Keratinocyte (primary cell): ENCODE measurements around the gene CWC27. TPM values are rescaled to one million over a fixed set of nuclear protein-coding genes. Genes with fewer than 3 reads are reported as not detected.

Source experiments
- DNase-seq: peaks from one replicate; pipeline ENCODE4 v3.0.0-alpha.2; 2011; ENCODE audit warnings: low read depth, missing footprints, low spot score
- FAIRE-seq: peaks from 2 replicates; lab custom pipeline; 2011; peaks lifted over from hg19 to GRCh38; lab: Jason Lieb, UNC
- H2AFZ ChIP-seq: 2 replicates; pipeline ENCODE4 v1.6.0; 2012; ENCODE audit warnings: low read length, control low read depth, inconsistent platforms; ENCODE audit not compliant: control insufficient read depth
- H3K27ac ChIP-seq: 2 replicates; pipeline ENCODE4 v1.5.1; 2011; ENCODE audit warnings: low read length; ENCODE audit not compliant: control insufficient read depth, insufficient read depth
- H3K27me3 ChIP-seq: 3 replicates; pipeline ENCODE4 v1.6.0; 2011; ENCODE audit warnings: low read length; ENCODE audit not compliant: control insufficient read depth, insufficient read depth; ENCODE audit errors: extremely low read depth
- H3K36me3 ChIP-seq, 2 experiments: 2 replicates in 1 of 2; 3 replicates in 1 of 2; pipeline ENCODE4 v1.5.1; 2011; ENCODE audit warnings: low read length in 2 of 2, mild to moderate bottlenecking in 1 of 2; ENCODE audit not compliant: control insufficient read depth in 2 of 2, insufficient read depth in 2 of 2; ENCODE audit errors: extremely low read depth in 1 of 2
- H3K4me1 ChIP-seq: 3 replicates; pipeline ENCODE4 v1.5.1; 2011; ENCODE audit warnings: low read length; ENCODE audit not compliant: control insufficient read depth, insufficient read depth; ENCODE audit errors: extremely low read depth
- H3K4me2 ChIP-seq: 3 replicates; pipeline ENCODE4 v1.6.0; 2011; ENCODE audit warnings: low read depth, low read length; ENCODE audit not compliant: control insufficient read depth, insufficient read depth; ENCODE audit errors: extremely low read depth
- H3K4me3 ChIP-seq, 3 experiments: fragments of 200-600 bp in 1 of 3; sonication (generic) in 1 of 3; 2 replicates in 2 of 3; 3 replicates in 1 of 3; pipeline ENCODE4 v1.5.1; 2011 to 2016; ENCODE audit warnings: low read length in 3 of 3, mild to moderate bottlenecking in 3 of 3, control low read depth in 2 of 3, inconsistent platforms in 1 of 3, low read depth in 1 of 3, mixed read lengths in 1 of 3, mixed run types in 1 of 3, moderate library complexity in 1 of 3; ENCODE audit not compliant: control insufficient read depth in 2 of 3, insufficient read depth in 2 of 3; ENCODE audit errors: extremely low read depth in 1 of 3
- H3K79me2 ChIP-seq: 2 replicates; pipeline ENCODE4 v1.6.0; 2012; ENCODE audit warnings: low read length; ENCODE audit not compliant: control insufficient read depth, insufficient read depth
- H3K9ac ChIP-seq: 3 replicates; pipeline ENCODE4 v1.6.0; 2011; ENCODE audit warnings: low read length; ENCODE audit not compliant: control insufficient read depth, insufficient read depth; ENCODE audit errors: extremely low read depth
- H3K9me1 ChIP-seq: 3 replicates; pipeline ENCODE4 v1.6.0; 2011; ENCODE audit warnings: low read length; ENCODE audit not compliant: control insufficient read depth, insufficient read depth; ENCODE audit errors: extremely low read depth
- H3K9me3 ChIP-seq: 2 replicates; pipeline ENCODE4 v1.5.1; 2012; ENCODE audit warnings: low read depth, low read length; ENCODE audit not compliant: control insufficient read depth
- H4K20me1 ChIP-seq: 3 replicates; pipeline ENCODE4 v1.6.0; 2011; ENCODE audit warnings: low read length; ENCODE audit not compliant: control insufficient read depth, insufficient read depth; ENCODE audit errors: extremely low read depth
- CTCF ChIP-seq, 3 experiments: IDR thresholded peaks in 1 of 3; conservative IDR thresholded peaks in 1 of 3; optimal IDR thresholded peaks in 1 of 3; 2 replicates in 2 of 3; 3 replicates in 1 of 3; pipeline versions ENCODE3 to v1.5.1; 2011; ENCODE audit warnings: low read length in 3 of 3, mild to moderate bottlenecking in 3 of 3, moderate library complexity in 2 of 3, control low read depth in 1 of 3, inconsistent platforms in 1 of 3; ENCODE audit not compliant: insufficient read depth in 2 of 3; ENCODE audit errors: extremely low read depth in 1 of 3
- EZH2 ChIP-seq: IDR thresholded peaks from one replicate; pipeline ENCODE4 v1.6.1; 2012; ENCODE audit warnings: inconsistent platforms, mild to moderate bottlenecking, low read length, moderate library complexity
- dilution Hi-C: fragments of 300-500 bp; cut with MboI; formaldehyde crosslinking; loops from one replicate; pipeline ENCODE4 v1.7.0; 2020; ENCODE audit warnings: low sequenced_read_pairs; ENCODE audit not compliant: extremely low pct_ligation_motif_present
- polyA plus RNA-seq, 5 experiments: library from polyadenylated mRNA; depleted of rRNA in 3 of 5; stranded (reverse) in 3 of 5; stranded (forward) in 1 of 5; unstranded in 1 of 5; fragments of >200 nt; gene quantifications; 1 replicate in 1 of 5; 2 replicates in 3 of 5; 3 replicates in 1 of 5; pipeline versions ENCODE4 v1.2.1 to v1.2.3, GENCODE V29; 2011 to 2012; ENCODE audit warnings: missing spikeins in 2 of 5, low read depth in 1 of 5, low replicate concordance in 1 of 5

Gene CWC27
- polyA plus RNA-seq, 1 donor (not counting 4 experiments of a cell fraction or from before 2014, with no cell fraction given): 31.8 TPM

GRCh38 chr5:64952951-64953673, 184.4 kb downstream of the CWC27 start:
- no peak for TF ChIP-seq CTCF (optimal IDR thresholded peaks at IDR 0.05 in 1 of 3, IDR thresholded peaks at IDR 0.05 in 1 of 3, conservative IDR thresholded peaks at IDR 0.05 in 1 of 3; ENCODE audit: extremely low read depth in 1 of 3, insufficient read depth in 2 of 3, low read length in 3 of 3)
- TF ChIP-seq EZH2: no peak
- no peak for DNase-seq
- Histone ChIP-seq H3K79me2 (no peaks in the 10 kb centered on the region), H3K4me1 (no peaks in the 10 kb centered on the region), H3K9ac (no peak overlapping the region), H3K27ac (no peak overlapping the region), H3K9me3 (no peaks in the 10 kb centered on the region), H3K36me3 (no peaks in the 10 kb centered on the region), H3K4me3 (no peak overlapping the region), H3K27me3 (no peaks in the 10 kb centered on the region), H4K20me1 (no peaks in the 10 kb centered on the region), H3K9me1 (no peaks in the 10 kb centered on the region), H3K4me2 (no peak overlapping the region), H2AFZ (no peak overlapping the region)
- dilution Hi-C loops: no loop called here
- no peak for FAIRE-seq

GRCh38 chr5:64954518-64954917, 185.8 kb downstream of the CWC27 start:
- no peak for DNase-seq
- no peaks in the 10 kb centered on the region for H3K9me1 ChIP-seq
- no peak overlapping the region for H3K4me2 ChIP-seq
- no peaks in the 10 kb centered on the region for H3K27me3 ChIP-seq
- FAIRE-seq: no peak
- TF ChIP-seq EZH2: no peak
- TF ChIP-seq CTCF (optimal IDR thresholded peaks at IDR 0.05 in 1 of 3, IDR thresholded peaks at IDR 0.05 in 1 of 3, conservative IDR thresholded peaks at IDR 0.05 in 1 of 3; ENCODE audit: extremely low read depth in 1 of 3, insufficient read depth in 2 of 3, low read length in 3 of 3): no peak
- H3K27ac ChIP-seq: no peak overlapping the region
- no peaks in the 10 kb centered on the region for H3K4me1 ChIP-seq
- H3K79me2 ChIP-seq: no peaks in the 10 kb centered on the region
- no peaks in the 10 kb centered on the region for H3K9me3 ChIP-seq
- H4K20me1 ChIP-seq: no peaks in the 10 kb centered on the region
- H3K36me3 ChIP-seq: no peaks in the 10 kb centered on the region
- H2AFZ ChIP-seq: no peak overlapping the region
- H3K4me3 ChIP-seq: no peak overlapping the region
- dilution Hi-C loops: no loop called here
- no peak overlapping the region for H3K9ac ChIP-seq
